Stimulated activated CD4-positive, alpha-beta T cell treated with anti-CD3 and anti-CD28 coated beads, Interleukin-1b, Interleukin-23, amount 100 ng/mL, for 1 hour (primary cell): ENCODE results near the gene COMMD8.

Source experiments
- DNase-seq, 2 donors: peaks; one replicate each; pipeline ENCODE4 v3.0.0-alpha.2; 2020; ENCODE audit warnings: low read depth in 2 of 2

Gene COMMD8

GRCh38 chr4:47471591-47471990 lies 8.1 kb upstream of the COMMD8 start:
- no peak for DNase-seq

- DNase-seq = no peak
Observed at GRCh38 chr4:47471064-47471463, 7.6 kb upstream of the COMMD8 start.

GRCh38 chr4:47469951-47470350 lies 6.4 kb upstream of the COMMD8 start:
- DNase-seq = no peak

- no peak for DNase-seq
Observed at GRCh38 chr4:47468706-47469365, 5.3 kb upstream of the COMMD8 start.

- no peak for DNase-seq
Observed at GRCh38 chr4:47466056-47466785, 2.7 kb upstream of the COMMD8 start.

GRCh38 chr4:47465004-47465403 lies 1.5 kb upstream of the COMMD8 start:
- DNase-seq = no peak

GRCh38 chr4:47462799-47463234 lies 685 bp downstream of the COMMD8 start:
- DNase-seq = no peak

- DNase-seq = no peak
Observed at GRCh38 chr4:47451657-47452056, 11.8 kb downstream of the COMMD8 start.

- no peak for DNase-seq
Observed at GRCh38 chr4:47444031-47444430, 19.5 kb downstream of the COMMD8 start.

GRCh38 chr4:47442980-47443379 lies 20.5 kb downstream of the COMMD8 start:
- no peak for DNase-seq

- DNase-seq = no peak
Observed at GRCh38 chr4:47434931-47435330, 28.6 kb downstream of the COMMD8 start.

- DNase-seq = no peak
Observed at GRCh38 chr4:47432749-47433148, 30.8 kb downstream of the COMMD8 start.

GRCh38 chr4:47427935-47428334 lies 35.6 kb downstream of the COMMD8 start:
- no peak for DNase-seq

- DNase-seq = no peak
Observed at GRCh38 chr4:47425628-47426027, 37.9 kb downstream of the COMMD8 start.

- no peak for DNase-seq
Observed at GRCh38 chr4:47419296-47419695, 44.2 kb downstream of the COMMD8 start.

- no peak for DNase-seq
Observed at GRCh38 chr4:47418147-47418546, 45.4 kb downstream of the COMMD8 start.

- DNase-seq = no peak
Observed at GRCh38 chr4:47415719-47416118, 47.8 kb downstream of the COMMD8 start.

GRCh38 chr4:47413521-47413920 lies 50.0 kb downstream of the COMMD8 start:
- DNase-seq = no peak

GRCh38 chr4:47410271-47410670 lies 53.2 kb downstream of the COMMD8 start:
- no peak for DNase-seq

- DNase-seq = no peak
Observed at GRCh38 chr4:47406408-47406807, 57.1 kb downstream of the COMMD8 start.
